Erythroblast (primary cell): ENCODE measurements around the gene PITPNC1.
"Not testable (repeated sequence)": the region's sequence is repeated elsewhere in the genome, so short reads cannot be mapped to it uniquely, and the experiment has no call there.

Experiments
- GATA1 ChIP-seq: IDR thresholded peaks from 2 replicates; pipeline ENCODE4 v1.6.1; 2011; ENCODE audit warnings: low read depth, mild to moderate bottlenecking, control low read depth, low read length, moderate library complexity
- POLR2A ChIP-seq: IDR thresholded peaks from 2 replicates; pipeline ENCODE4 v1.6.1; 2011; ENCODE audit warnings: mild to moderate bottlenecking, low read length

- not testable (repeated sequence) for TF ChIP-seq POLR2A, GATA1
Measured at GRCh38 chr17:67472606-67473005, 95.5 kb downstream of the PITPNC1 start.
